Muscle layer of colon (tissue), 2 donors: ENCODE measurements around the gene TEAD2.
"Not testable (repeated sequence)": the region's sequence is repeated elsewhere in the genome, so short reads cannot be mapped to it uniquely, and the experiment has no call there.

Experiments
- H3K27ac ChIP-seq: one replicate; pipeline ENCODE4 v1.7.0; 2013; ENCODE audit warnings: low read depth, mild to moderate bottlenecking, low read length, moderate library complexity
- H3K27me3 ChIP-seq, 2 donors: one replicate each; pipeline ENCODE4 v1.7.0; 2013; ENCODE audit warnings: low read length in 2 of 2, mild to moderate bottlenecking in 2 of 2; ENCODE audit not compliant: insufficient read depth in 2 of 2, control insufficient read depth in 1 of 2
- H3K36me3 ChIP-seq: one replicate; pipeline ENCODE4 v1.7.0; 2013; ENCODE audit warnings: mild to moderate bottlenecking, low read length; ENCODE audit not compliant: insufficient read depth
- H3K4me1 ChIP-seq: one replicate; pipeline ENCODE4 v1.7.0; 2013; ENCODE audit warnings: mild to moderate bottlenecking, low read length; ENCODE audit not compliant: insufficient read depth
- H3K4me3 ChIP-seq, 2 donors: one replicate each; pipeline ENCODE4 v1.7.0; 2013; ENCODE audit warnings: low read length in 2 of 2, low read depth in 1 of 2, mild to moderate bottlenecking in 1 of 2, moderate library complexity in 1 of 2
- H3K9ac ChIP-seq: one replicate; pipeline ENCODE4 v1.7.0; 2013; ENCODE audit warnings: low read length
- H3K9me3 ChIP-seq: one replicate; pipeline ENCODE4 v1.7.0; 2013; ENCODE audit warnings: mild to moderate bottlenecking, low read length
- donor health status: abdominal sarcoma.
- donor health status: Adenocarcinoma of cecum.

Gene TEAD2

GRCh38 chr19:49318296-49318695 lies 43.9 kb downstream of the TEAD2 start:
- Histone ChIP-seq H3K9me3 (no peaks in the 10 kb centered on the region), H3K4me3 (no peak overlapping the region), H3K27me3 (no peaks in the 10 kb centered on the region), H3K36me3 (no peaks in the 10 kb centered on the region), H3K27ac (no peak overlapping the region), H3K9ac (no peak overlapping the region), H3K4me1 (no peaks in the 10 kb centered on the region)

DNA sequence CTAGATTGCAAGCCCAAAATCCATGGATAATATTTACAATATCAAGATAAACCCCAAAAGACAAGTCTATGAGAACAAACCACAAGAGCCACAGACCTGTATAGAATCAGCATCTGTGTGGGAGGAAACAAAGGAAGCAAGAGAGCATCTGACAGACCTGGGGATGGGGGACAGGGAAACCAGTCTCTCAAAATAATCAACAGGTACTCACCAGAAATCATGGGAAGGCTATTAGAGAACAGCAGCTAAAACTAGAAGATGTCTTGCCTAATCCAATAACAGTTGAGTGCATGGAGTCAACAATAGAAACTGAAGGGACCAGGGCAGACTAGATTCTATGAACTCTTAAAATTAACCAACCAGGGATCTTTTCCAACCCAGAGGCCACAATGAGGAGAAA lies 45.9 kb downstream of the TEAD2 start:
- Histone ChIP-seq H3K36me3 (peaks cover under 1% of the 10 kb centered on the region), H3K4me3 (no peak overlapping the region), H3K4me1 (no peaks in the 10 kb centered on the region), H3K9ac (no peak overlapping the region), H3K9me3 (no peaks in the 10 kb centered on the region), H3K27ac (no peak overlapping the region), H3K27me3 (no peaks in the 10 kb centered on the region)

DNA sequence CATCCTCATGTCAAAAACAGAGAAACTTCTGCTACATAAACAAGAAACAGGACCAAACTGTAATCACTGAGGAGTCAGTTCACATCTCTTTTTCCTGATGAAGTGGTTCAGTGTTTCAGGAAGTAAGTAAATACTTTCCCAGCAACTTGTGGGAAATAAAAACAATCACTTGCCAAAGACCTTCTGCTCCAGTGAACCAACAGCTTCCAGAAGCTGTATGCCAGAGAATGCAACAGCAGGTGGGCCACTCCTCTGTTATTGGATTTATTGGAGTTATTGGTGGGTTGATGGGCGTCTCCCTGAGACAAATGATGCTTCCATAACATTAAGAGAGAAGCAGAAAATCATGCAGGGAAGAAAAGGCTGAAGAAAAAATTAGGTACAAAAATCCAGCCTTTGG lies 47.1 kb downstream of the TEAD2 start:
- Histone ChIP-seq H3K9ac (no peak overlapping the region), H3K9me3 (no peaks in the 10 kb centered on the region), H3K27ac (no peak overlapping the region), H3K27me3 (no peaks in the 10 kb centered on the region), H3K36me3 (peaks cover 9% of the 10 kb centered on the region), H3K4me3 (no peak overlapping the region), H3K4me1 (no peaks in the 10 kb centered on the region)

GRCh38 chr19:49309087-49309486 lies 53.1 kb downstream of the TEAD2 start:
- Histone ChIP-seq H3K27me3 (no peaks in the 10 kb centered on the region), H3K9me3 (no peaks in the 10 kb centered on the region), H3K4me3 (no peak overlapping the region), H3K4me1 (no peaks in the 10 kb centered on the region), H3K36me3 (peaks cover 9% of the 10 kb centered on the region), H3K9ac (no peak overlapping the region), H3K27ac (no peak overlapping the region)

- H3K9me3 ChIP-seq, H3K4me3 ChIP-seq, H3K9ac ChIP-seq, H3K27ac ChIP-seq, H3K4me1 ChIP-seq, H3K27me3 ChIP-seq, H3K36me3 ChIP-seq: not testable (repeated sequence)
These were observed 55.5 kb downstream of the TEAD2 start for GRCh38 chr19:49306734-49307133.

DNA sequence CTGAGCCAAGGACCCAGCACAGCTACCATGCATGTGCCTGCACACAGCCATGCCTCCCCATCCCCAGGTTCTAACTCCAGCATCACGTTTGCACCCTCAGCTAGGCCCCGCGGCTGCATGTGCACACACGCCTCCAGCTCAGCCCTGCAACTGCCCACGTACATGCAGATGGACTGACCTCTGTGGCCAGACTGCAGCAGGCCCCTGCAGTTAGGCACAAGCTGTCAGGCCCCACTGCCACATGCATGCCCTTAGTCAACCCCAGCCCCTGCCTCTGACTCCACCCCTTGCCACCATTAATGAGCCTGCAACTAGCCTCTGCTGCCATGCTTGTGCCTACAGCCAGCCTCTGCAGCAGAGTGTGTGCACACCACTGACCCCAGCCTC lies 60.4 kb downstream of the TEAD2 start:
- no peaks in the 10 kb centered on the region for H3K36me3 ChIP-seq
- H3K27me3 ChIP-seq, result no peaks in the 10 kb centered on the region
- no peak overlapping the region for H3K27ac ChIP-seq
- no peaks in the 10 kb centered on the region for H3K9me3 ChIP-seq
- H3K4me1 ChIP-seq, result no peaks in the 10 kb centered on the region
- H3K9ac ChIP-seq, result no peak overlapping the region
- H3K4me3 ChIP-seq, result no peak overlapping the region

GRCh38 chr19:49301165-49301865 lies 60.9 kb downstream of the TEAD2 start:
- no peaks in the 10 kb centered on the region for H3K36me3 ChIP-seq
- no peak overlapping the region for H3K9ac ChIP-seq
- H3K4me1 ChIP-seq, result no peaks in the 10 kb centered on the region
- H3K27me3 ChIP-seq, result no peaks in the 10 kb centered on the region
- no peak overlapping the region for H3K4me3 ChIP-seq
- no peaks in the 10 kb centered on the region for H3K9me3 ChIP-seq
- no peak overlapping the region for H3K27ac ChIP-seq

DNA sequence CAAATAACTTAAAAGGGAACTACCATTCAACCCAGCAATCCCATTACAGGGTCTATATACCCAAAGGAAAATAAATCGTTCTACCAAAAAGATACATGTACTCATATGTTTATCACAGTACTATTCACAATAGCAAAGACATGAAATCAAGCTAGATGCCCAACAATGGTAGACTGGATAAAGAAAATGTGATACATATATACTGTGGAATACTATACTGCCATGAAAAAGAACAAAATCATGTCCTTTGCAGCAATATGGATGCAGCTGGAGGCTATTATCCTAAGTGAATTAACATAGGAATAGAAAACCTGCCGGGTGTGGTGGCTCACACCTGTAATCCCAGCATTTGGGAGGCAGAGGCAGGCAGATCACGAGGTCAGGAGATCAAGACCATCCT lies 63.6 kb downstream of the TEAD2 start:
- not testable (repeated sequence) for H3K36me3 ChIP-seq, H3K4me3 ChIP-seq, H3K9ac ChIP-seq, H3K4me1 ChIP-seq, H3K9me3 ChIP-seq, H3K27ac ChIP-seq, H3K27me3 ChIP-seq

DNA sequence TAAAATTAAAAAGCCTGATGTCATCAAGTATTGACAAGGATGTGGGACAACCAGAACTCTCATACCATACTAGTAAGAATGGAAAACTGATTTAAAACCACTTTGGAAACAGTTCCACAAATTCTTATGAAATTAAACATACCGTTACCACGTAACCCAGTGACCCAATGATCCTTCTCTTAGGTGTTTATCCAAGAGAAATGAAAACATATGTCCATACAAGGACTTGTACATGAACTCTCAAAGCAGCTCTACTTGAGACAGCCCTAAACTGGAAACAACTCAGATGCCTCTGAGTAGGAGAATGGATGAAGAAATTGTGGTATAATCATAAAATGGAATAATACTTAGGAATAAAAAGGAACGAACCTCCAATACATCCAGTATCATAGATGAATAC lies 64.8 kb downstream of the TEAD2 start:
- no peak overlapping the region for H3K27ac ChIP-seq
- peaks cover 3% of the 10 kb centered on the region for H3K36me3 ChIP-seq

DNA sequence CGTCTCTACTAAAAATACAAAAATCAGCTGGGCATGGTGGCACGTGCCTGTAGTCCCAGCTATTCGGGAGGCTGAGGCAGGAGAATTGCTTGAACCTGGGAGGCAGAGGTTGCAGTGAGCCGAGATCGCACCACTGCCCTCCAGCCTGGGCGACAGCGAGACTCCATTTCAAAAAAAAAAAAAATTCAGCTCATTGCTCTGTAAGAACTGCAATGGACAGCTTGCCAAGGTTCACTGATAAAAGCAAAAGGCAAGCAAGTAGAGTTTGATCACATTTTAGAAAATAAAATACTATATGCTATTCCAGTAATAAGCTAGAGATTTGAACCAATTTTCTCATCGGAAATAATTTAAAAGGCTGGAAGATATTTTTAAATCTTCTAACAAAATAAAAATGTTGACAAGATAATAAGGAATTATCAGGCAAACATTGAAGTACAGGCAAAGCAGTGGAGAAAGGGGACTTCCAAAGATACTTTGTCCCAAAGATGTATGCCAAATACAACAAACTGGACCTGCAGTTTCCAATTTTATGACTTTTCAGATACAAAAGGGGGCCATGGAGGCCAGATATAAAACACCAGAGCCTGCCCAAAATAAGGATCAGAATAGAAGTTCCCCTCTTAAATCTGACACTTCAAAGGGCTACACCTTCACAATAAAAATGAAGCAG lies 66.9 kb downstream of the TEAD2 start:
- peaks cover 3% of the 10 kb centered on the region for H3K36me3 ChIP-seq
- H3K27me3 ChIP-seq, result no peaks in the 10 kb centered on the region
- H3K9me3 ChIP-seq, result no peaks in the 10 kb centered on the region
- no peak overlapping the region for H3K27ac ChIP-seq
- no peaks in the 10 kb centered on the region for H3K4me1 ChIP-seq
- no peak overlapping the region for H3K9ac ChIP-seq
- H3K4me3 ChIP-seq, result no peak overlapping the region

More for the DNA sequence above, 64.8 kb downstream of the TEAD2 start:
- H3K4me3 ChIP-seq, result no peak overlapping the region
- no peaks in the 10 kb centered on the region for H3K4me1 ChIP-seq
- no peaks in the 10 kb centered on the region for H3K9me3 ChIP-seq
- H3K27me3 ChIP-seq, result no peaks in the 10 kb centered on the region
- no peak overlapping the region for H3K9ac ChIP-seq

- Histone ChIP-seq H3K9ac (no peak overlapping the region), H3K4me3 (no peak overlapping the region), H3K4me1 (no peaks in the 10 kb centered on the region), H3K27me3 (no peaks in the 10 kb centered on the region), H3K27ac (no peak overlapping the region), H3K36me3 (peaks cover 3% of the 10 kb centered on the region), H3K9me3 (no peaks in the 10 kb centered on the region)
These were observed 67.8 kb downstream of the TEAD2 start for GRCh38 chr19:49294401-49294800.
